Endothelial cell of umbilical vein (primary cell): ENCODE data around the gene RFC5.
"Not testable (repeated sequence)": the region's sequence is repeated elsewhere in the genome, so short reads cannot be mapped to it uniquely, and the experiment has no call there.

Experiments used
- EZH2 ChIP-seq: IDR thresholded peaks from 2 replicates; pipeline ENCODE4 v1.6.1; 2012; ENCODE audit warnings: borderline replicate concordance, low read depth, mild to moderate bottlenecking, moderate library complexity, low read length, inconsistent platforms; ENCODE audit not compliant: severe bottlenecking
- JUN ChIP-seq: IDR thresholded peaks from 2 replicates; pipeline ENCODE4 v1.6.1; 2011; ENCODE audit warnings: borderline replicate concordance, low read depth; ENCODE audit not compliant: insufficient read length, insufficient read depth
- POLR2A ChIP-seq: IDR thresholded peaks from 2 replicates; pipeline ENCODE4 v1.6.1; 2012; ENCODE audit warnings: low read depth, mild to moderate bottlenecking, control low read depth, low read length
- POLR2AphosphoS5 ChIP-seq: IDR thresholded peaks from 2 replicates; pipeline ENCODE4 v1.6.1; 2012; ENCODE audit warnings: low read depth, mild to moderate bottlenecking, control low read depth, low read length, moderate library complexity; ENCODE audit not compliant: insufficient read depth

- not testable (repeated sequence) for TF ChIP-seq POLR2AphosphoS5, POLR2A, EZH2, JUN
These were observed 16.7 kb upstream of the RFC5 start for GRCh38 chr12:117999806-118000205.
